Mononuclear cell (primary cell): ENCODE results near the gene C6orf118. TPM values are rescaled to one million over a fixed set of nuclear protein-coding genes. Genes with fewer than 3 reads are reported as not detected.

Experiments used
- H3K27me3 ChIP-seq: 2 replicates; pipeline ENCODE4 v1.6.0; 2011; ENCODE audit warnings: low read length, control low read depth; ENCODE audit not compliant: insufficient read depth
- H3K4me1 ChIP-seq: 2 replicates; pipeline ENCODE4 v1.5.1; 2011; ENCODE audit warnings: mild to moderate bottlenecking, low read length, control low read depth; ENCODE audit not compliant: insufficient read depth
- H3K4me3 ChIP-seq: 2 replicates; pipeline ENCODE4 v1.5.1; 2011; ENCODE audit warnings: mild to moderate bottlenecking, low read length, moderate library complexity
- H3K9me3 ChIP-seq: 2 replicates; pipeline ENCODE4 v1.5.1; 2011; ENCODE audit warnings: low read depth, mild to moderate bottlenecking, control low read depth, low read length
- total RNA-seq: library from RNA; depleted of rRNA; stranded (reverse); fragments of >200 nt; gene quantifications from one replicate; pipeline ENCODE4 v1.2.3, GENCODE V29; 2012

Gene C6orf118
- not detected for total RNA-seq

GRCh38 chr6:165308926-165309731 lies at the start of gene C6orf118:
Gene C6orf118, minus strand, starts transcription at chr6:165309605. Its CDS starts 19 bp downstream, at chr6:165309586.
- no peaks in the 10 kb centered on the region for H3K4me1 ChIP-seq
- H3K27me3 ChIP-seq, result no peaks in the 10 kb centered on the region
- H3K4me3 ChIP-seq, result no peak within 1 kb of the TSS
- H3K9me3 ChIP-seq, result no peaks in the 10 kb centered on the region

- Histone ChIP-seq H3K27me3 (no peaks in the 10 kb centered on the region), H3K4me1 (no peaks in the 10 kb centered on the region), H3K9me3 (no peaks in the 10 kb centered on the region), H3K4me3 (no peak overlapping the region)
Observed at GRCh38 chr6:165345700-165346099, 36.3 kb upstream of the C6orf118 start.

- no peak overlapping the region for H3K4me3 ChIP-seq
- H3K27me3 ChIP-seq, result no peaks in the 10 kb centered on the region
- no peaks in the 10 kb centered on the region for H3K9me3 ChIP-seq
- H3K4me1 ChIP-seq, result no peaks in the 10 kb centered on the region
Observed at GRCh38 chr6:165340532-165340931, 31.1 kb upstream of the C6orf118 start.

- Histone ChIP-seq H3K9me3 (no peaks in the 10 kb centered on the region), H3K27me3 (no peaks in the 10 kb centered on the region), H3K4me1 (no peaks in the 10 kb centered on the region), H3K4me3 (no peak overlapping the region)
Observed at GRCh38 chr6:165325609-165326008, 16.2 kb upstream of the C6orf118 start.

- Histone ChIP-seq H3K27me3 (no peaks in the 10 kb centered on the region), H3K9me3 (no peaks in the 10 kb centered on the region), H3K4me1 (no peaks in the 10 kb centered on the region), H3K4me3 (no peak overlapping the region)
Observed at GRCh38 chr6:165321555-165322145, 12.2 kb upstream of the C6orf118 start.

GRCh38 chr6:165321150-165321549 lies 11.7 kb upstream of the C6orf118 start:
- no peaks in the 10 kb centered on the region for H3K4me1 ChIP-seq
- H3K9me3 ChIP-seq, result no peaks in the 10 kb centered on the region
- no peak overlapping the region for H3K4me3 ChIP-seq
- H3K27me3 ChIP-seq, result no peaks in the 10 kb centered on the region

GRCh38 chr6:165317723-165318122 lies 8.3 kb upstream of the C6orf118 start:
- Histone ChIP-seq H3K4me1 (no peaks in the 10 kb centered on the region), H3K27me3 (no peaks in the 10 kb centered on the region), H3K9me3 (no peaks in the 10 kb centered on the region), H3K4me3 (no peak overlapping the region)

GRCh38 chr6:165306955-165307354 lies 2.5 kb downstream of the C6orf118 start:
- H3K4me1 ChIP-seq, result no peaks in the 10 kb centered on the region
- H3K4me3 ChIP-seq, result no peak overlapping the region
- no peaks in the 10 kb centered on the region for H3K27me3 ChIP-seq
- no peaks in the 10 kb centered on the region for H3K9me3 ChIP-seq

- no peaks in the 10 kb centered on the region for H3K4me1 ChIP-seq
- no peaks in the 10 kb centered on the region for H3K9me3 ChIP-seq
- H3K4me3 ChIP-seq, result no peak overlapping the region
- H3K27me3 ChIP-seq, result no peaks in the 10 kb centered on the region
Observed at GRCh38 chr6:165301372-165302246, 7.8 kb downstream of the C6orf118 start.

- Histone ChIP-seq H3K27me3 (no peaks in the 10 kb centered on the region), H3K9me3 (no peaks in the 10 kb centered on the region), H3K4me1 (no peaks in the 10 kb centered on the region), H3K4me3 (no peak overlapping the region)
Observed at GRCh38 chr6:165300422-165300936, 8.9 kb downstream of the C6orf118 start.

- H3K9me3 ChIP-seq, result no peaks in the 10 kb centered on the region
- H3K4me3 ChIP-seq, result no peak overlapping the region
- H3K4me1 ChIP-seq, result no peaks in the 10 kb centered on the region
- H3K27me3 ChIP-seq, result no peaks in the 10 kb centered on the region
Observed at GRCh38 chr6:165298875-165299274, 10.5 kb downstream of the C6orf118 start.

GRCh38 chr6:165298402-165298801 lies 11.0 kb downstream of the C6orf118 start:
- Histone ChIP-seq H3K27me3 (no peaks in the 10 kb centered on the region), H3K4me1 (no peaks in the 10 kb centered on the region), H3K9me3 (no peaks in the 10 kb centered on the region), H3K4me3 (no peak overlapping the region)

- H3K4me3 ChIP-seq, result no peak overlapping the region
- H3K9me3 ChIP-seq, result no peaks in the 10 kb centered on the region
- no peaks in the 10 kb centered on the region for H3K27me3 ChIP-seq
- no peaks in the 10 kb centered on the region for H3K4me1 ChIP-seq
Observed at GRCh38 chr6:165292657-165293056, 16.7 kb downstream of the C6orf118 start.

GRCh38 chr6:165274611-165275010 lies 34.8 kb downstream of the C6orf118 start:
- Histone ChIP-seq H3K27me3 (no peaks in the 10 kb centered on the region), H3K4me3 (no peak overlapping the region), H3K4me1 (no peaks in the 10 kb centered on the region), H3K9me3 (peaks cover 5% of the 10 kb centered on the region)

GRCh38 chr6:165272585-165272984 lies 36.8 kb downstream of the C6orf118 start:
- Histone ChIP-seq H3K27me3 (no peaks in the 10 kb centered on the region), H3K4me3 (no peak overlapping the region), H3K4me1 (no peaks in the 10 kb centered on the region), H3K9me3 (peaks cover 5% of the 10 kb centered on the region)
